DOHH2 (cell line): ENCODE measurements around the gene GLIPR2.

ENCODE experiments used
- H3F3A ChIP-seq: fragments of 200-600 bp; sonication (generic), shearing (Covaris generic); 2 replicates; pipeline ENCODE4 v1.6.0; 2016; ENCODE audit warnings: antibody characterized with exemption, mild to moderate bottlenecking; ENCODE audit not compliant: control insufficient read depth, insufficient read depth
- H3K27ac ChIP-seq: fragments of 200-600 bp; sonication (generic); 2 replicates; pipeline ENCODE4 v1.5.1; 2014; ENCODE audit warnings: low read depth, mild to moderate bottlenecking, low read length, moderate library complexity
- H3K27me3 ChIP-seq: fragments of 200-600 bp; sonication (generic); 2 replicates; pipeline ENCODE4 v1.6.1; 2014; ENCODE audit warnings: mild to moderate bottlenecking, low read length, mixed read lengths; ENCODE audit not compliant: control insufficient read depth
- H3K36me3 ChIP-seq: fragments of 200-600 bp; sonication (generic); 2 replicates; pipeline ENCODE4 v1.6.1; 2014; ENCODE audit warnings: mild to moderate bottlenecking, low read length, moderate library complexity, mixed read lengths; ENCODE audit not compliant: control insufficient read depth
- H3K4me1 ChIP-seq: fragments of 200-600 bp; sonication (generic); 2 replicates; pipeline ENCODE4 v1.6.1; 2014; ENCODE audit warnings: mild to moderate bottlenecking, low read length, mixed read lengths; ENCODE audit not compliant: control insufficient read depth
- H3K4me2 ChIP-seq: fragments of 200-600 bp; sonication (generic); 2 replicates; pipeline ENCODE4 v1.6.0; 2014; ENCODE audit warnings: mild to moderate bottlenecking, low read length, moderate library complexity
- H3K4me3 ChIP-seq: fragments of 200-600 bp; sonication (generic); 2 replicates; pipeline ENCODE4 v1.5.1; 2014; ENCODE audit warnings: mild to moderate bottlenecking, low read length, mixed read lengths
- H3K79me2 ChIP-seq: fragments of 200-600 bp; sonication (generic); 2 replicates; pipeline ENCODE4 v1.6.1; 2014; ENCODE audit warnings: mild to moderate bottlenecking, low read length, mixed read lengths; ENCODE audit not compliant: control insufficient read depth
- H3K9me2 ChIP-seq: fragments of 200-600 bp; sonication (generic); replicated peaks from 2 replicates; pipeline ENCODE4 v1.6.1; 2014; ENCODE audit warnings: mild to moderate bottlenecking, low read length, mixed read lengths; ENCODE audit not compliant: control insufficient read depth
- H3K9me3 ChIP-seq: fragments of 200-600 bp; sonication (generic); 2 replicates; pipeline ENCODE4 v1.6.1; 2014; ENCODE audit warnings: antibody characterized with exemption, low read length, mixed read lengths; ENCODE audit not compliant: control insufficient read depth, insufficient read depth
- H4K20me1 ChIP-seq: fragments of 200-600 bp; sonication (generic); 2 replicates; pipeline ENCODE4 v1.6.0; 2014; ENCODE audit warnings: low read depth, mild to moderate bottlenecking, antibody characterized with exemption, low read length, moderate library complexity; ENCODE audit not compliant: control insufficient read depth, insufficient read depth
- EZH2phosphoT487 ChIP-seq: fragments of 200-600 bp; sonication (generic); IDR thresholded peaks from 2 replicates; pipeline ENCODE4 v1.6.1; 2017; ENCODE audit warnings: borderline replicate concordance, mild to moderate bottlenecking, antibody characterized with exemption, low read length, moderate library complexity, mixed read lengths
- TF ChIP-seq, protein P1 (sequence below): fragments of 200-600 bp; sonication (generic); IDR thresholded peaks from one replicate; pipeline ENCODE4 v1.5.1; 2014; ENCODE audit warnings: antibody characterized with exemption, mild to moderate bottlenecking, low read depth, low read length; ENCODE audit not compliant: poor library complexity, severe bottlenecking

GLIPR2 gene

DNA sequence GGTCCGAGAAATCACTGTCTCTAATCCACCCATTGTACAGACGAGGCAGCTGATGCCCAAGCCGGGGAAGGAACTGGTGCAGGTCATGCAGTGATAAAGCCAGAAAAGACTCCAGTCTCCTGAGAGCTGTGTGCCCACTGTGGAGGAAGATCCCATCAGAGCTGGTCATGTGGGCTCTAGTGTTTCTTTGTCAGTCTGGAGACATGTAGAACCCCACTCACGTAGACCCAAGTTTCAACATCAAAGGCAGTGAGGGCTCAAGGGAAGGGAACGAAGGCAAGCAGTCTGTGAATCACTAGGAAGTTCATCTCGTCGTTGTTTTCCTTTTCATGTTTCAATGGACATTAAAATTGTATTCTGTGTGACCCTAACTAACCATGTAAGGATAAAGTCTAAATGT is 14.6 kb upstream of the GLIPR2 start:
- TF ChIP-seq, protein P1, sequence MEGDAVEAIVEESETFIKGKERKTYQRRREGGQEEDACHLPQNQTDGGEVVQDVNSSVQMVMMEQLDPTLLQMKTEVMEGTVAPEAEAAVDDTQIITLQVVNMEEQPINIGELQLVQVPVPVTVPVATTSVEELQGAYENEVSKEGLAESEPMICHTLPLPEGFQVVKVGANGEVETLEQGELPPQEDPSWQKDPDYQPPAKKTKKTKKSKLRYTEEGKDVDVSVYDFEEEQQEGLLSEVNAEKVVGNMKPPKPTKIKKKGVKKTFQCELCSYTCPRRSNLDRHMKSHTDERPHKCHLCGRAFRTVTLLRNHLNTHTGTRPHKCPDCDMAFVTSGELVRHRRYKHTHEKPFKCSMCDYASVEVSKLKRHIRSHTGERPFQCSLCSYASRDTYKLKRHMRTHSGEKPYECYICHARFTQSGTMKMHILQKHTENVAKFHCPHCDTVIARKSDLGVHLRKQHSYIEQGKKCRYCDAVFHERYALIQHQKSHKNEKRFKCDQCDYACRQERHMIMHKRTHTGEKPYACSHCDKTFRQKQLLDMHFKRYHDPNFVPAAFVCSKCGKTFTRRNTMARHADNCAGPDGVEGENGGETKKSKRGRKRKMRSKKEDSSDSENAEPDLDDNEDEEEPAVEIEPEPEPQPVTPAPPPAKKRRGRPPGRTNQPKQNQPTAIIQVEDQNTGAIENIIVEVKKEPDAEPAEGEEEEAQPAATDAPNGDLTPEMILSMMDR: no peak
- no peak for TF ChIP-seq EZH2phosphoT487
- Histone ChIP-seq H3K36me3 (no peaks in the 10 kb centered on the region), H3K9me2 (no peaks in the 10 kb centered on the region), H3F3A (no peaks in the 10 kb centered on the region), H3K9me3 (no peaks in the 10 kb centered on the region), H3K4me1 (no peaks in the 10 kb centered on the region), H3K27ac (no peak overlapping the region), H3K4me3 (no peak overlapping the region), H3K4me2 (no peak overlapping the region), H3K27me3 (no peaks in the 10 kb centered on the region), H4K20me1 (no peaks in the 10 kb centered on the region), H3K79me2 (no peaks in the 10 kb centered on the region)

- no peak overlapping the region for H3K27ac ChIP-seq
- no peak for TF ChIP-seq EZH2phosphoT487
- TF ChIP-seq, protein P1: no peak
- no peaks in the 10 kb centered on the region for H4K20me1 ChIP-seq
- H3K9me2 ChIP-seq: no peaks in the 10 kb centered on the region
- no peaks in the 10 kb centered on the region for H3F3A ChIP-seq
- H3K4me1 ChIP-seq: no peaks in the 10 kb centered on the region
- no peaks in the 10 kb centered on the region for H3K27me3 ChIP-seq
- H3K4me2 ChIP-seq: no peak overlapping the region
- H3K79me2 ChIP-seq: no peaks in the 10 kb centered on the region
- H3K9me3 ChIP-seq: no peaks in the 10 kb centered on the region
- H3K4me3 ChIP-seq: no peak overlapping the region
- H3K36me3 ChIP-seq: no peaks in the 10 kb centered on the region
These were observed 13.0 kb upstream of the GLIPR2 start for GRCh38 chr9:36123515-36123914.

DNA sequence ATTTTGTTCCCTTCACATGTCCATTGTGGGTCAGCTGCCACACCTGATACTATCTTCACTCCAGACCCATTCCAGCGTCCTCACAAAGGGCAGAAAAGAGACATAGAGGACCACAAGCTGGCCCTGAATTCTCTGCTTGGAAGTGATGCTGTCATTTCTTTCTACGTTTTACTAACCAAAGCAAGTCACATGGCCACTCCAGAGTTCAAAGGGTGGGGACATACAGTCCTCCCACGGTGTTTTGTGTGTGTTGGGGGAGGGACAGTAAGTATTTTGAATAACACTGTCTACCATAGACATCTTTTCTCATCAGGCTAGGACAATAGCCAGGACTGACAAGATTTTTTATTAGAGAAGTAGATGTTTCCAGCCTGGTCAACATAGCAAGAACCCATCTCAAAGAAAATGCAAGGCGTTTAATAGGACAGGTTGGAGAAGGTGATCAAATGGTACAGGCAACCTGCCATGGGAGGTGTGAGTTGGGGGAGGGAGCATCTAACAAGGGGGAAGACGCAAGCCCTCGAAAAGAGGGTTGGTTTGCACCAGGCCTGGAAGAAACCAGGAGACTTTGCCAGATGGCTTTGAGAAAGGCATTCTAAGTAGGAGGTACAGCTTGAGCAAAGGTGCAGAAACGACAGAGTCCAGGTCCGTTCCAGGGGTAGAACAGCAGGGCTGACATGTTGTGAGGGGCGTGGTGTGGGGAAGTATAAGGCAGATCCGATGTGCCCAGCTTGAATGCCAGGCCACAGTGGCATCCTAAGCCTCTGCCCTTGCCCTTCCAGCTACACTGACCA is 11.3 kb upstream of the GLIPR2 start:
- Histone ChIP-seq H3K36me3 (no peaks in the 10 kb centered on the region), H3K9me2 (no peaks in the 10 kb centered on the region), H3K4me1 (no peaks in the 10 kb centered on the region), H3K27me3 (no peaks in the 10 kb centered on the region), H4K20me1 (no peaks in the 10 kb centered on the region), H3K9me3 (no peaks in the 10 kb centered on the region), H3F3A (no peaks in the 10 kb centered on the region), H3K27ac (no peak overlapping the region), H3K4me2 (no peak overlapping the region), H3K79me2 (no peaks in the 10 kb centered on the region), H3K4me3 (no peak overlapping the region)
- TF ChIP-seq, protein P1: no peak
